Measurements from ENCODE around the gene PCK2.

The PCK2 gene

GRCh38 chr14:24131549-24131966 lies 37.4 kb downstream of the PCK2 start:
- H3K9me3 ChIP-seq (ENCODE audit: control insufficient read depth, low read length), result no peaks in the 10 kb centered on the region
- H3K4me1 ChIP-seq (ENCODE audit: control insufficient read depth, insufficient read depth, low read length), result no peaks in the 10 kb centered on the region
- 93 to 94% methylated on average over 15 of the region's 15 CpGs for WGBS, 2 experiments
- no peak overlapping the region for H3K27ac ChIP-seq (ENCODE audit: insufficient read depth, low read depth, low read length, poor library complexity, severe bottlenecking)
- no peaks in the 10 kb centered on the region for H3K36me3 ChIP-seq (ENCODE audit: control insufficient read depth, insufficient read depth, low read length)
- peaks cover 5% of the 10 kb centered on the region for H3K27me3 ChIP-seq (ENCODE audit: control insufficient read depth, insufficient read depth, low read length, poor library complexity, severe bottlenecking)
- H3K4me3 ChIP-seq (ENCODE audit: insufficient read depth, low read depth, low read length), result no peak overlapping the region

DNA sequence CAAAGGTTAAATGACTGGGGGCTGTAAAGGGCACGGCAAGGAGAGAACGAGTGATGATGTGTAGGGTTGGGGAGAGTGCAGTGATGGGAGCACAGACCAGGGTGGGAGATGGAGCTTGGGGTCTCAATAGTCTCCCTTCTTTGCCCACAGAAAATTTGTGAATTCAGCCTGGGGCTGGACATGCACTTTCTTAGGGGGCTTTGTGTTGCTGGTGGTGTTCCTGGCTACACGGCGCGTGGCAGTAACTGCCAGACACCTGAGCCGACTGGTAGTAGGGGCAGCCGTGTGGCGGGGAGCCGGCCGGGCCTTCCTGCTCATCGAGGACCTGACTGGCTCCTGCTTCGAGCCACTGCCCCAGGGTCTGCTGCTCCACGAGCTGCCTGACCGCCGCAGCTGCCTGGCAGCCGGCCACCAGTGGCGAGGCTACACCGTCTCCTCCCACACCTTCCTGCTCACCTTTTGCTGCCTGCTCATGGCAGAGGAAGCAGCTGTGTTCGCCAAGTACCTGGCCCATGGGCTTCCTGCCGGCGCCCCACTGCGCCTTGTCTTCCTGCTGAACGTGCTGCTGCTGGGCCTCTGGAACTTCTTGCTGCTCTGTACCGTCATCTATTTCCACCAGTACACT lies 38.1 kb downstream of the PCK2 start:
- Histone ChIP-seq H3K9me3 (ENCODE audit: control insufficient read depth, low read length) (no peaks in the 10 kb centered on the region), H3K36me3 (ENCODE audit: control insufficient read depth, insufficient read depth, low read length) (no peaks in the 10 kb centered on the region), H3K27ac (ENCODE audit: insufficient read depth, low read depth, low read length, poor library complexity, severe bottlenecking) (no peak overlapping the region), H3K4me1 (ENCODE audit: control insufficient read depth, insufficient read depth, low read length) (no peaks in the 10 kb centered on the region), H3K4me3 (ENCODE audit: insufficient read depth, low read depth, low read length) (no peak overlapping the region), H3K27me3 (ENCODE audit: control insufficient read depth, insufficient read depth, low read length, poor library complexity, severe bottlenecking) (peaks cover 5% of the 10 kb centered on the region)
- 92% methylated on average over 24 of the region's 24 CpGs for WGBS, 2 experiments

GRCh38 chr14:24132976-24133375 lies 38.9 kb downstream of the PCK2 start:
- H3K4me3 ChIP-seq (ENCODE audit: insufficient read depth, low read depth, low read length), result no peak overlapping the region
- no peaks in the 10 kb centered on the region for H3K4me1 ChIP-seq (ENCODE audit: control insufficient read depth, insufficient read depth, low read length)
- H3K9me3 ChIP-seq (ENCODE audit: control insufficient read depth, low read length), result no peaks in the 10 kb centered on the region
- no peak overlapping the region for H3K27ac ChIP-seq (ENCODE audit: insufficient read depth, low read depth, low read length, poor library complexity, severe bottlenecking)
- 92 to 96% methylated on average over 2 of the region's 2 CpGs for WGBS, 2 experiments
- peaks cover 5% of the 10 kb centered on the region for H3K27me3 ChIP-seq (ENCODE audit: control insufficient read depth, insufficient read depth, low read length, poor library complexity, severe bottlenecking)
- peaks cover under 1% of the 10 kb centered on the region for H3K36me3 ChIP-seq (ENCODE audit: control insufficient read depth, insufficient read depth, low read length)

- H3K27ac ChIP-seq (ENCODE audit: insufficient read depth, low read depth, low read length, poor library complexity, severe bottlenecking), result no peak overlapping the region
- WGBS, 2 experiments, result no CpG with 5 or more reads among the region's 1 CpG
- H3K4me3 ChIP-seq (ENCODE audit: insufficient read depth, low read depth, low read length), result no peak overlapping the region
- H3K27me3 ChIP-seq (ENCODE audit: control insufficient read depth, insufficient read depth, low read length, poor library complexity, severe bottlenecking), result peaks cover 5% of the 10 kb centered on the region
- peaks cover 8% of the 10 kb centered on the region for H3K36me3 ChIP-seq (ENCODE audit: control insufficient read depth, insufficient read depth, low read length)
- no peaks in the 10 kb centered on the region for H3K4me1 ChIP-seq (ENCODE audit: control insufficient read depth, insufficient read depth, low read length)
- no peaks in the 10 kb centered on the region for H3K9me3 ChIP-seq (ENCODE audit: control insufficient read depth, low read length)
Measured at GRCh38 chr14:24133735-24134134, 39.6 kb downstream of the PCK2 start.

DNA sequence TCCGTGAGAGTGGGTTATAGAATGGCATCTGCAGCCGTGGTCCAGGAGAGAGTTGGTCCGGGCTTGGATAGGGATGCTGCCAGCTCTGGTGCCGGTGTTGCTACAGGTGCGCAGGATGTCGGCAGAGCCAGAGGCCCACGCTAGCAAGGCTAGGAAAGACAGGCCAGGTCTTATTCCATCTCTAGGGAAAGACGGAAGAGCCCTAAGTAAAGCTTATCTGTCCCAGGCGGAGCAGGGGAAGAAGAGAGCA lies 41.4 kb downstream of the PCK2 start:
- Histone ChIP-seq H3K27me3 (ENCODE audit: control insufficient read depth, insufficient read depth, low read length, poor library complexity, severe bottlenecking) (peaks cover 5% of the 10 kb centered on the region), H3K27ac (ENCODE audit: insufficient read depth, low read depth, low read length, poor library complexity, severe bottlenecking) (no peak overlapping the region), H3K4me1 (ENCODE audit: control insufficient read depth, insufficient read depth, low read length) (peaks cover 2% of the 10 kb centered on the region), H3K9me3 (ENCODE audit: control insufficient read depth, low read length) (no peaks in the 10 kb centered on the region), H3K4me3 (ENCODE audit: insufficient read depth, low read depth, low read length) (peak overlapping the region; percentile 81), H3K36me3 (ENCODE audit: control insufficient read depth, insufficient read depth, low read length) (peaks cover 14% of the 10 kb centered on the region)
- 16 to 17% methylated on average over 9 of the region's 9 CpGs for WGBS, 2 experiments

GRCh38 chr14:24135834-24136683 lies 41.9 kb downstream of the PCK2 start, which contains the start of gene PSME1:
PSME1 (plus strand) TSS chr14:24136194; CDS start chr14:24136263, 69 bp downstream.
- peaks cover 2% of the 10 kb centered on the region for H3K4me1 ChIP-seq (ENCODE audit: control insufficient read depth, insufficient read depth, low read length)
- H3K9me3 ChIP-seq (ENCODE audit: control insufficient read depth, low read length), result no peaks in the 10 kb centered on the region
- 2% methylated on average over 75 of the region's 75 CpGs for WGBS, 2 experiments
- H3K27ac ChIP-seq (ENCODE audit: insufficient read depth, low read depth, low read length, poor library complexity, severe bottlenecking), result no peak within 1 kb of the TSS
- H3K27me3 ChIP-seq (ENCODE audit: control insufficient read depth, insufficient read depth, low read length, poor library complexity, severe bottlenecking), result peaks cover 5% of the 10 kb centered on the region
- peak within 1 kb of the TSS; percentile 81 for H3K4me3 ChIP-seq (ENCODE audit: insufficient read depth, low read depth, low read length)
- peaks cover 14% of the 10 kb centered on the region for H3K36me3 ChIP-seq (ENCODE audit: control insufficient read depth, insufficient read depth, low read length)

DNA sequence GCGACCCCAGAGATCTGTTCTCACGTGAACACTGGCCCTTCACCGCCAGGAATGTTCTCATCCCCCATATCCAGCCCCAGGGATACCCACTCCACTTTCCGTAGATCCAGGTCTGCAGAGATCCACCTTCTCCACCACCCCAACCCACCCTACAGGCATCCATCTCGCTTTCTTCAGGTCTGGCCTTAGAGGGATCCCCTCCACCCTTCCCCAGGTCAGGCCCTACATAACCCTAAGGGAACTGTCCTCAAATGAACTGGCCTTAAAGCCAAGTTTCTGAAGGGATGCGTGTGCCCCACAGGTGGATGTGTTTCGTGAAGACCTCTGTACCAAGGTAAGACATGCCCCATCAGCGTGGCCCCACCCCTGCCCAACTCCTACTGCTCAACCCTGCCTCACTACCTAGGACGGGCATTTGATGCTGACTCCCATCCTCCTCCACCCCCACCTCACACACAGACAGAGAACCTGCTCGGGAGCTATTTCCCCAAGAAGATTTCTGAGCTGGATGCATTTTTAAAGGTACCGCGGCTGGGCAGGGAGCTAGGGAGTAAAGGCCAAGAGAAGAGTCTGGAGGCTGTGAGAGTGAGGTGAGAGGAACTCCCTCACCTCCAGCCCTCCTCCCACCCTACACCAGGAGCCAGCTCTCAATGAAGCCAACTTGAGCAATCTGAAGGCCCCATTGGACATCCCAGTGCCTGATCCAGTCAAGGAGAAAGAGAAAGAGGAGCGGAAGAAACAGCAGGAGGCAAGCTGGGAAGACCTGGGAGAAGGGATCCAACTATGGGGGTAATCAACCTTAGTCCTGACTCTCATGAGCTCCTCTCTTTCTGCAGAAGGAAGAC lies 42.8 kb downstream of the PCK2 start:
- no peak overlapping the region for H3K27ac ChIP-seq (ENCODE audit: insufficient read depth, low read depth, low read length, poor library complexity, severe bottlenecking)
- 56 to 57% methylated on average over 10 to 13 of the region's 13 CpGs for WGBS, 2 experiments
- peaks cover 2% of the 10 kb centered on the region for H3K4me1 ChIP-seq (ENCODE audit: control insufficient read depth, insufficient read depth, low read length)
- H3K9me3 ChIP-seq (ENCODE audit: control insufficient read depth, low read length), result no peaks in the 10 kb centered on the region
- H3K36me3 ChIP-seq (ENCODE audit: control insufficient read depth, insufficient read depth, low read length), result peaks cover 14% of the 10 kb centered on the region
- peak overlapping the region; percentile 81 for H3K4me3 ChIP-seq (ENCODE audit: insufficient read depth, low read depth, low read length)
- H3K27me3 ChIP-seq (ENCODE audit: control insufficient read depth, insufficient read depth, low read length, poor library complexity, severe bottlenecking), result peaks cover 5% of the 10 kb centered on the region

GRCh38 chr14:24137529-24138395 lies 43.7 kb downstream of the PCK2 start:
- no peak overlapping the region for H3K27ac ChIP-seq (ENCODE audit: insufficient read depth, low read depth, low read length, poor library complexity, severe bottlenecking)
- WGBS, 2 experiments, result 94 to 95% methylated on average over 8 of the region's 8 CpGs
- H3K36me3 ChIP-seq (ENCODE audit: control insufficient read depth, insufficient read depth, low read length), result peaks cover 14% of the 10 kb centered on the region
- H3K27me3 ChIP-seq (ENCODE audit: control insufficient read depth, insufficient read depth, low read length, poor library complexity, severe bottlenecking), result peaks cover 5% of the 10 kb centered on the region
- H3K9me3 ChIP-seq (ENCODE audit: control insufficient read depth, low read length), result no peaks in the 10 kb centered on the region
- peaks cover 2% of the 10 kb centered on the region for H3K4me1 ChIP-seq (ENCODE audit: control insufficient read depth, insufficient read depth, low read length)
- no peak overlapping the region for H3K4me3 ChIP-seq (ENCODE audit: insufficient read depth, low read depth, low read length)

DNA sequence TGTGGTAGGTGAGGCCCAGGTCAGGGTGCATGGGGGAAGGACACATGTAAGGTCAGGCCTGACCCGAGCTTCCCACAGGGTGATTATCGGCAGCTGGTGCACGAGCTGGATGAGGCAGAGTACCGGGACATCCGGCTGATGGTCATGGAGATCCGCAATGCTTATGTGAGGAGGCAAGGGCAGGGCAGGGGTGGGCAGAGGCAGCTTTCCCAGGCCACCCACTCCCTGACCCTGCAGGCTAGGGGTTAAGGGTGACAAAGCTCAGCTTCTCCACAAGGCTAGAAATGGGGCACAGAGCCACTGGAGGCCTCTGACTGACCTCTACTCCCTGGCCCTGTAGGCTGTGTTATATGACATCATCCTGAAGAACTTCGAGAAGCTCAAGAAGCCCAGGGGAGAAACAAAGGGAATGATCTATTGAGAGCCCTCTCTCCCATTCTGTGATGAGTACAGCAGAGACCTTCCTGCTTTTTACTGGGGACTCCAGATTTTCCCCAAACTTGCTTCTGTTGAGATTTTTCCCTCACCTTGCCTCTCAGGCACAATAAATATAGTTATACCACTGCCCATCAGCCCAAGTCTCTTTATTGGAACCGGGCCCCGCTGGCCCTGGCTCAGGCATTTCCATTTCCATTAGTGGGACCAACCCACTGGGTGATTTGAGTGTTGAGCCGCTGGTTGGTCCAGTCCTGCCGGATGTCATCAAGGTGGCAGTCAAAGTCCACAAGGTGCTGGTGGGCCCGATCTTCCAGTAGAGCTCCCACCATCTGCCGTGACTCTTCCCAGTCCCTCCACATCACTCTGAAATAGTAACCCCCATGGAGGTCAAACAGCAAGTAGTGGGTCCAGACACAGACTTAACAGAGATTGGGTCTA lies 44.5 kb downstream of the PCK2 start:
- Histone ChIP-seq H3K4me1 (ENCODE audit: control insufficient read depth, insufficient read depth, low read length) (peaks cover 2% of the 10 kb centered on the region), H3K36me3 (ENCODE audit: control insufficient read depth, insufficient read depth, low read length) (peaks cover 15% of the 10 kb centered on the region), H3K9me3 (ENCODE audit: control insufficient read depth, low read length) (no peaks in the 10 kb centered on the region), H3K4me3 (ENCODE audit: insufficient read depth, low read depth, low read length) (no peak overlapping the region), H3K27ac (ENCODE audit: insufficient read depth, low read depth, low read length, poor library complexity, severe bottlenecking) (no peak overlapping the region), H3K27me3 (ENCODE audit: control insufficient read depth, insufficient read depth, low read length, poor library complexity, severe bottlenecking) (peaks cover 5% of the 10 kb centered on the region)
- WGBS, 2 experiments, result 93 to 94% methylated on average over 13 of the region's 13 CpGs
